HG02884 (cell line): ENCODE data around the gene RNF169.
"Not testable (repeated sequence)": the region's sequence is repeated elsewhere in the genome, so short reads cannot be mapped to it uniquely, and the experiment has no call there.

Experiments used
- ATAC-seq: cut with Tn5 transposase; IDR thresholded peaks from one replicate; pipeline ENCODE4 v1.9.1; 2021; ENCODE audit warnings: mild to moderate bottlenecking, moderate library complexity; ENCODE audit not compliant: unreplicated experiment

RNF169 gene

GRCh38 chr11:74819400-74819799, 70.8 kb downstream of the RNF169 start:
- ATAC-seq, result no peak

DNA sequence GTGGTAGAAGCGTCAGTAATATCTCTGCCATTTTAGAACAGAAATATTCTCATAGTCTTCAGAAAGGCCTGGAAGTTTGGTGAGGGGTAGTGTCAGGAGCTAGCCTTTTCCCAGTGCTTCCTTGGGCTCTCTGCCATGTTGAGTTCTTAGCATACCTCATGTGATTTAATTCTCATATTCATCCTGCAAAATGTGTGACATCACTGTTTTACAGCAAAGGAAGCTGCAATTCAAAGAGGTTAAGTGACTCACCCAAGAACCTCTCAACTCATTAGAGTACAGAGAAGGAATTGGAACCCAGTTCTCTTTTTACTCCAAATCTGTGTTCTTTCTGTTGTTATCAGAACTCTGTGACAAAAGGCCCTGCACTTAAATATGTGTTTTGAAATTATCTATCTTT, 72.1 kb downstream of the RNF169 start:
- ATAC-seq, result no peak

DNA sequence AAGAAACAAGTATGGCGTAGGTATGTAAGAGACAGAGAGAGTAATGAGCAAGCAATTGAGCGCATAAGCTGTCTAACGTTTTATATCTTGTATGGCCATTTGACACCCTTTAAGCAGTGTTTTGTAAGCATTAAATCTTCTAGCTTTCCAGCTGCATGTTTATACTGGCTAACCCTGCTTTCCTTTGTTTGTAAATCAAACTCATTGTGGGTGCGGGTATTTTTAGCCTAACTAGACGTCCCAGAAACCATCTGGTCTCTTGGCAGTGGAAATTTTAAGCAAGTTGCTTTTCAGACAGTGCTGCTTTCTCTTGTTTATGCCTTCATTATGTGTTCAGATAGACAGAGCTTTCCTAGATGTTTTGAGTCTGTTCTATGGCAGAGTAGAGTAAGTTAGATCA, 73.5 kb downstream of the RNF169 start:
- no peak for ATAC-seq

DNA sequence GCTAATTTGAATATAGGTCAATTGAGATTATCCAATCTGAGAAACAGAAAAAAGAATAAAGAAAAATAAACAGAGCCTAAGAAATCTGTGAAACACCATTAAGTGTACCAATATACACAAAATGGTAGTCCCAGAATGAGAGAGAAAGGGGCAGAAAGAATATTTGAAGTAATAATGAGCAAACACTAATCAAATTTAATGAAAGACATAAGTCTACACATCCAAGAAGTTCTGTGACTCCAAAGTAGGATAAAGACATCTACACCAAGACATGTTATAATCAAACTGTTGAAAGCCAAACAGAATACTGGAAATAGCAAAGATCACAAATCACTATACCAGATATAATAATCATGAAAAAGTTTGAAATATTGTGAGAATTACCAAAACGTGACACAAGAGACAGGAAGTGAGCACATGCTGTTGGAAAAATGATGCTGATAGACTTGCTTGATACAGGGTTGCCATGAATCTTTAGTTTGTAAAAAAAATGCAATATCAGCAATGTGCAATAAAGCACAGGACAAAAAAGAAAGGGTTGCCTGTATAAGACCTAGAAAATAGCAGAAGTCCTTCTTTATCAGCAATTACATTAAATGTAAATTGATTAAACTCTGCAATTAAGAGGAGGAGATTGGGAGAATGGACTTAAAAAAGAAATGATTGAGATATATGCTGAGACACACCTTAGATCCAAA, 75.8 kb downstream of the RNF169 start:
- ATAC-seq, result no peak

GRCh38 chr11:74825596-74825995, 76.9 kb downstream of the RNF169 start:
- not testable (repeated sequence) for ATAC-seq

DNA sequence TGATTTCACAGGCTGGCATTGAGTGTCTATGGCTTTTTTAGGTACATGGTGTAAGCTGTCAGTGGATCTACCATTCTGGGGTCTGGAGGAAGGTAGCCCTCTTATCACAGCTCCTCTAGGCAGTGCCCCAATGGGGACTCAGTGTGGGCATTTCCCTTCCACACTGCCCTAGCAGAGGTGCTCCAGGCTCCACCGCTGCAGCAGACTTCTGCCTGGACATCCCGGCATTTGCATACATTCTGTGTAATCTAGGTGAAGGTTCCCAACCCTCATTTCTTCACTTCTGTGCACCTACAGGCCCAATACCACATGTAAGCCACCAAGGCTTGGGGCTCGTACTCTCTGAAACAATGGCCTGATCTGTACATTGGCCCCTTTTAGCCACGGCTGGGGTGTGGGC, 78.3 kb downstream of the RNF169 start:
- no peak for ATAC-seq

DNA sequence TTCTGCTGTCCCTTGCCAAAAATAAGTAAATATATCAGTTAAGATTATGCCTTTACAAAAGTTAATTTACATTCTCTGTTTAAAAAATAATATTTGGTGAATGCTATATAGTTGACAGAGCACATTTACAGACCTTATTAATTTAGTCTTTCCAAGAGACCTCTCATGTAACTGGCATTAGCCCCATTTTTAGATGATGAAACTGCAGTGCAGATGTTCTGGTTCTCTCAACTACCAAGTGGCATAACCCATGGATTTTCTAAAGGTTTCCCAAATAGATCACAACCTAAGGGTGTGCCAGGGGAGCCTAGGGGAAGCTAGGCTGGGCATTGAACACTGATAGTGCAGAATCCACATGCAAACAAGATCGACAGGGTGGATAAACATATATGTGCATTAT, 88.5 kb downstream of the RNF169 start:
- no peak for ATAC-seq

DNA sequence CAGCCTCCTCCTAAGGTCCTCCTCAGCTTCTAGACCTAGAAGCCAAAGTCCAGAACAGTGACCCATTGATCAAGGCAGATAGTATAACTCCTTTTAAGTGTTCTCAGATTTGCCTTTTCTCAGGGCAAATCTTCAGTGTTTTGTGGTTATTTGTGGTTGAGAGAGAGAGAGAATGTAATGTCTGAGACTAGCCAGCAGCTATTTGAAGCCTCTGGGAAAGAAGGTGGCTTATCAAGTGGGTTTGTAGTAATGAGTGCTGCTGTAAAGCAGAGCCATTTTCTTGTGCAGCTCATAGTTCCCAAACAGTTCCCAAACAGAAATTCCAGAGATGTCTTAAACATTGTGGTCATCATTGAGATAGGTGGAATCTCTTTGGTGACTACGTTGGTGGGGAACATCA, 89.5 kb downstream of the RNF169 start:
- no peak for ATAC-seq

DNA sequence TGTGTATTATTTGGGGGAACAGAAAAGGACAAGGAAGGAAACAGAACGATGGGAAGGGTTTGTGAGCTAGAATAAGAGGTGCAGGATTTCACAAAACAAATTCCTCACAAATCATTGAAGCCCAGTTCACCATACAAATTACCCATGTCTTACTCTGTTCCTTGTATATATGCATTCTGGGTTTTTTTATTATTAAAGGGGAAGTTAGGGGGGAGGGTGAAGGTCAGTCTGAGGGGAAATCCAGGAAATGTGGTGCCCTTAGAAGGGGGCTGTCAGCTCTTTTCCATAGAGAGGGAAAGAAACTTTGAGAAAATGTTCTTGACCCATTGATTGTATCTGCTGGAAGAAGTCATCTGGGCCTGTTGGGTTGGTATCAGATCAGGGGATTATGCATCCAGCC, 90.8 kb downstream of the RNF169 start:
- ATAC-seq, result no peak

DNA sequence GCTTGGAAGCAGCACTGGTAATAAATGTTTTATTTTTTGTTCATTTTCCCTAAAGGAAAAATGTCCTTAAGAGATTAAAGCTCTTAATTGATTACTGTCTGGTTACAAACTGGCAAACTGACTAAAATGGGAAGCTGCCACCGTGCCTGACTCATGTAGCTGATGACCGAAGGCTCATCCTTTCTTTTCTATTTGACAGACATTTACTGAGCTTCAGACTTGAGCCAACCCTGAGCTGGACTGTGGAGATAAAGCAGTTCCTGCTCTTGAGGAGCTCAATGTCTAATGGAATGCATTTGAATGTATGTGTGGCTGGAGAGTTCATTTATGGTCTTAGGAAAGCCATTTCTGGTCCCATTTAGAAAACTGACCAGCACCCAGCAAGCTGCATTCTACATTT, 91.3 kb downstream of the RNF169 start:
- ATAC-seq, result no peak

DNA sequence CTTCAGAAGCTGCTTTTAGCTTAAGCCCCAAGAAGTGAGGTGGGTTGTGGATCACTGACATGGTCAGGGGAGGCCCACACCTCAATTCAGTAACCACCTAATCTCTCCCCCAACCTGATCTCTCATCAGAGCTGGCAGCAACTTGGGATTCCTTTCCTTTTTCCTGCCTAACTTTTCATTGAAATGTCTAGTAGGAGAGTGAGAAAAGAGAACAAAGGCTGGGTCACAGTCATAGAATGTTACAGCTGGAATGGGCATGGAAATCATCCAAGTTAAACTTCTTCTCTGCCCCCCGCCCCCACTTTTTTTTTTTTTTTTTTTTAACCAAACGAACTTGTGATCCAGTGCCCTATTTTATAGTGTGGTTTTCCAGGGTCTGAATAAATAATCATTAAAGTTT, 91.8 kb downstream of the RNF169 start:
- ATAC-seq, result no peak

GRCh38 chr11:74842967-74843366, 94.3 kb downstream of the RNF169 start:
- ATAC-seq, result no peak

GRCh38 chr11:74844072-74844471, 95.4 kb downstream of the RNF169 start:
- ATAC-seq, result no peak

- no peak for ATAC-seq
Measured at GRCh38 chr11:74844865-74845264, 96.2 kb downstream of the RNF169 start.

DNA sequence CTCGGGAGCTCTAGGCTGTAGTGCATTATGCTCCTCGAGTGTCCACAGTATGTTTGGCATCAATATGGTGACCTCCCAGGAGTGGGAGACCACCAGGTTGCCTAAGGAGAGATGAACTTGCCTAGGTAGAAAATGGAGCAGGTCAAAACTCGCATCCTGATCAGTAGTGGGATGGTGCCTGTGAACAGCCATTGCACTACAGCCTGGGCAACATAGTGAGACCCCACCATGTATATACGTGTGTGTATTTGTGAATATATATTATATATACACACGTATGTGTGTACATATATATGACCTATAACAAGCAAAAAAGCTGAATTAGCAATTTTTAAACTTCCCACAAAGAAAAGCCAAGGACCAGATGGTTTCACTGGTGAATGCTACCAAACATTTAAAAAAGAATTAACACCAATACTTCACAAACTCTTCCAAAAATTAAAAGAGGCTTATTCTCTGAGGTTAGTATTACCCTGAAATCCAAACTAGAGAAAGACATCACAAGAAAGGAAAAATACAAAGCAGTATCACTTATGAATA, 97.4 kb downstream of the RNF169 start:
- ATAC-seq, result no peak

GRCh38 chr11:74846770-74847169, 98.1 kb downstream of the RNF169 start:
- ATAC-seq, result no peak

DNA sequence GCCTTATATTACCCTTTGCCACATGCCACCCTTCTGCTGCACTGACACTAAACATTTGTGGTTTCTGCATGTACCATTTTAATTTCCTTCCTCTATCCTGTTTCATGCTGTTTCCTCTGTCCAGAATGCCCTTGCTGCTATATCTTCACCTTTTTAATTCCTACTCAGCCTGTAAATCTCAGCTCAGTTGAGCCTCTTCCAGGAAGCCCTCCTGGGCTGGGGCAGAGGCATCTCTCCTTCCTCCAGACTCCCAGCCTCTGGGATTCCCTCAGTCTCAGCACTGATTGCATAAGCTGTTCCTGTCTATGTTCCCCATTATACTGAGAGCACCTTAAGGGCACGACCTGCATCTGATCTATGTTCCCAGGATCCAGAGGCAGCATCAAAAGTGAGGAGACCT, 98.7 kb downstream of the RNF169 start:
- ATAC-seq, result no peak

DNA sequence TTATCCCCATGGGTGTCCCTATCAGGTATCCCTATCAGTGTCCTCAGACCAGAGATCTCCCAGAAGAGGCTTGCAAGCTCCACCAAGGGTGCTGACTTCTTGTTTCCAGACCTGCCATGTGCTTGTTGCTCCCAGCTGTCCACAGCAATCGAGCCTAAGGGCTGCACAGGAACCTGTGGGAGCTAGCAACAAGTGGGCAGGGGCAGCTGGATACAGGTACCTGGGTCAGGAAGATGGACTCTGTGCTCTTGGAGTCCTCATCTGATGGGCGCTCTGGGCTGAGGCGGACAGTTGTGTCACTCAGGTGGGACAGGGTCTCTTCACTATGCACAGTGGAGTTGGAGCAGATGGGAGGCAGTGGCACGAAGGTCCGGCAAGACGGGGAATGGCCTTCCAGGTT, 99.2 kb downstream of the RNF169 start:
- ATAC-seq, result no peak

DNA sequence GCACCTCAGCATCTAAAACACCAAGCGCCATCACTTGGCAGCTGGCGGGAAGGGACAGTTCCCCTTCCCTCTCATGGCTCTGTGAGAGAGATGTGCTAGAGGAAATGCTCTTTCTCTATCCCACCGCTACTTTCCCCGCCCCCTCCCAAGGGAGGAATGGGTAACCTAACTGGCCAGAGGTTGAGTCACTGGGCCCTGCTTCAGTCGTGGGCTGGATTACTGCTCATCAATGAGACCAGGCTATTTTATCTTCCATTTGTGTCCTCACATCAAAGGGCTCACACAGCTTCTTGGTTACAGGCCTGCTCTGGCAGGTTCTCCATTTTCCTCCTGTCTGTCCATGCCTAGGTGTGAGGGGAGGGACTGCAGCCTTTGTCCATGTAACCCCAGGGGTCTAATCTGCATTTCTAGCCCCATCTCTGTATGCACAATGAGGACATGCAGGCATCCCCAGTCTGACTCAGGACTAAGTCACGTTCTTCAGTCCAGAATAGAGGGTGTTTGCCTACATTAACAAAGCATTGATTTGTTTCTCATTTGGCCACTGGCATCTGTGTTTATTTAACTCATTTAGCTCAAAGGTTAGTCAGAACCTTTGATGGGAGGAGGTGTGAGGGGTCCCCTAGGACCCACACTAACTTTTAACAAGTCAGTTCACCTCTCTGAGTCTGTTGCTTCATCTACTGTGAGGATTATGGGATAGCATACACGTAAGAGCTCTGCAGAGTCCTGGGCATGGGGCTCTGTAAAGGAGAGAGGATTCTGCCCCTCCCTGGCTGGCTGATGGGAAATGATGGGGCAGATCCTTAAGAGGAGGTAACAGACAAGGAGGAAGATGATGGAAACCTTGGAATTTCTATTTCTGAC, 101.1 kb downstream of the RNF169 start:
- no peak for ATAC-seq

DNA sequence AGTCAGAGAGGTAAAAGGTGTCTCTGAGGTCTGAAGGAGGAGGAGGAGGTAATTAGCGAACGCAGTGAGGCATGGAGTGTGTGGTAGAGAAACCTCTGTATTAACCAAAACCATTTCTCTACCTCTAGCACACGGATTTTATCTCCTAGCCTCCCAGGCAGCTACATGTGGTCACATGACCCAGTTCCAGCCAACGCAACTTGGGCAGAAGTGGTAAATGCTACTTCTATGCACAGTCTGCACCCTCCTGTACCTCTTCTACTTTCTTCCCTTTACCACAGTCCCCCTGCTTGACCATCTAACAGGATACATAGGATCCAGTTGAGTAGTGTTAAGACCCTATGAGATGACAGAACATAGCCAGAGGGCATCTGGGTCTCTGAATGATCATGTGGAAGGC, 104.6 kb downstream of the RNF169 start:
- ATAC-seq, result no peak

- ATAC-seq, result no peak
Measured at GRCh38 chr11:74860743-74861142, 112.1 kb downstream of the RNF169 start.

DNA sequence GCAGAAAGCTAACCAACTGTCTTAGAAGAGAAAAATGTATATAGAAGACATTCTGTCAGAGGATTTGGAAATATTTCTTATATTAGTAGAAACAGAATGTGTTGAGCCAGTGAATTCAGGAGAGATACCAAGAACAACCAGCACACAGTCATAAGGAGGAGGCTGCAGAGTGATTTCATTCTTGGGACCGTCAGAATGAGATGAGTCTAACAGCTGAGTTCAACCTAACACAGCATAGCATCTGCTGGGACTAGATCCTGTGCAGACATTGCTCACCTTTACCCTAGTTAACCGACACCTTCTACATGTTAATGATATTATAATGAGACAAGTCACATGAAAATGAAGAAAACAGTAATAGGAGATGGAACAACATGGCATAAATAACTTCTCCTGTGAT, 114.8 kb downstream of the RNF169 start:
- no peak for ATAC-seq
